ENCODE data around the gene TOM1. TPM values are rescaled to one million over a fixed set of nuclear protein-coding genes. Genes with fewer than 3 reads are reported as not detected.

The TOM1 gene
- total and polyA plus RNA-seq, 2 donors: 23.2 to 41.8 TPM

DNA sequence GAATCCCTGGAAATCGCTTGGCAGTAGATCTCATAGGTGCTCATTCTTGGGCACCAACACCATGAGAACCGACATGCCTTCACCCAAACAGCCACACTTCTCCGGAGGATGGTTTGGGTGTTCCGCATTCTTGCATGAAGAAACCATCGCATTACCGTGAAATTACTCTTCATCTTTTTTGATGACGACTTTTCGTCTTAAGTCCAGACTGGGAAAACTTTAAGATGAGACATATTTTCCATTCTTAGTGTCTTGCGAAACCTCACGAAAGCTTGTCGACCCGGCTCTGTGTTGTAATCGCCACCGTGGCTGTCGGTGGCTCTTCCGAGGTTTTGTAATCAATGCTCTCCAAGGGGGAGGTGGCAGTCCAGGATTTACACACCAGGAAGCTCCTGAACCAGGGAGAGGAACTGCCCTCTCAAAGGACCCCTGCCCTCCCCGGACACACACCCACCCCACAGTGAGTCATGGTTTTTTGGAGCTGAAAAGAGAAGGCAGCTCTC, 1.7 kb downstream of the TOM1 start:
- Histone ChIP-seq H3K27me3 (ENCODE audit: control insufficient read depth in 2 of 2, insufficient read depth in 1 of 2, low read length in 1 of 2) (no peaks in the 10 kb centered on the region), H3K4me1 (ENCODE audit: control insufficient read depth in 2 of 2, insufficient read depth in 2 of 2, low read length in 2 of 2) (peaks cover 17 to 24% of the 10 kb centered on the region in 2 donors), H3K4me3 (ENCODE audit: low read length in 2 of 2) (no peak overlapping the region), H3K9me3 (ENCODE audit: control insufficient read depth in 2 of 2, insufficient read depth in 1 of 2, low read length in 1 of 2) (no peaks in the 10 kb centered on the region), H3K36me3 (ENCODE audit: control insufficient read depth in 2 of 2, insufficient read depth in 2 of 2, low read length in 1 of 2) (peaks cover 3 to 6% of the 10 kb centered on the region in 2 donors), H3K27ac (ENCODE audit: low read depth in 1 of 2, low read length in 1 of 2) (peak overlapping the region; percentile 32 to 58)
- DNase-seq (ENCODE audit: low read depth in 6 of 9, low spot score in 9 of 9): no peak
- 58% methylated on average over 17 of the region's 17 CpGs for WGBS

DNA sequence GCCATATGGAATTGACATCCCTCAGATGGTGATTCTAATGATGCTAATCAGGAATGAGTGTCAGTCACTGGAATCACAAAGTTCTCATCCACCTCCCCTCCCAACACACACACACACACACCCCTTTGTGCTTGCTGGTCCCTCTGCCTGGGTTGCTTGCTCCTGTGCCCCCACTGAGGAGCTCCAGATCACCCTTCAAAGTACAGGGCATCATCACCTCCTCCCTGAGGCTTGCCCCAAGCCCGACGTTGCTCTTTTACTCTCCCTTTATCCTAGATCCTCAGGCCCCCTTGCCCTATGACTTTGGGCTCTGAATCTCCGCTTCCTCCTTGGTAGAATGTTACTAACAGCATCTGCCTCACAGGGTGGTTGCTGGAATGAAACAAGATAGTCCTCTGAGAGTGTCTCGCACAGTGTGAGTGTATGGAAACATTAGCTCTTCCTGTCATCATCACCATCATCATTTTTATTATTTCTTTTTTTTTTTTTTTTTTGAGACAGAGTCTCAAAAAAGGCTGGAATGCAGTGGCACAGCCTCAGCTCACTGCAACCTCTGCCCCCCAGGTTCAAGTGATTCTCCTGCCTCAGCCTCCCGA, 3.4 kb downstream of the TOM1 start:
- DNase-seq (ENCODE audit: low read depth in 6 of 9, low spot score in 9 of 9): no peak
- peaks cover 27 to 28% of the 10 kb centered on the region in 2 donors for H3K4me1 ChIP-seq (ENCODE audit: control insufficient read depth in 2 of 2, insufficient read depth in 2 of 2, low read length in 2 of 2)
- 96% methylated on average over 5 of the region's 5 CpGs for WGBS

DNA sequence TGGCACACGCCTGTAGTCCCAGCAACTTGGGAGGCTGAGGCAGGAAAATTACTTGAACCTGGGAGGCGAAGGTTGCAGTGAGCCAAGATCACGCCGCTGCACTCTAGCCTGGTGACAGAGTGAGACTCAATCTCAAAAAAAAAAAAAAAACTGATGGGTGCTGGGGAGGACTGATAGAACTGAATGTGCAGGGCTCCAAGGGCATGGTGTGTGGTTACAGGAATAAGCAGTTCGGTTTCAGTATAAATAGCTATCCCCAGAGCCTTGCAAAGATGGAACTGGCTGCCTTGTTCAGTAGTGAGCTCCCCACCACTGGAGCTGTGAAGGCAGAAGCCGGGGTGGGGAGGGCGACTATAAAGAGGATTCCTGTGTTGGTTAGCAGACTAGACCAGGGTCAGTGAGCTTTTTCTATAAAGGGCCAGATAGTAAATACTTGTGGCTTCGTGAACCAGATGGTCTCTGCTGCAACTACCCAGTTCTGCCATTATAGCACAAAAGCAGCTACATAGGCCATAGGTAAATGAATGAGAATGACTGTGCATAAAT, 5.9 kb downstream of the TOM1 start:
- 99% methylated on average over 8 of the region's 8 CpGs for WGBS
- DNase-seq (ENCODE audit: low read depth in 6 of 9, low spot score in 9 of 9): no peak
- Histone ChIP-seq H3K27ac (ENCODE audit: low read depth in 1 of 2, low read length in 1 of 2) (no peak overlapping the region), H3K9me3 (ENCODE audit: control insufficient read depth in 2 of 2, insufficient read depth in 1 of 2, low read length in 1 of 2) (no peaks in the 10 kb centered on the region), H3K4me3 (ENCODE audit: low read length in 2 of 2) (no peak overlapping the region), H3K27me3 (ENCODE audit: control insufficient read depth in 2 of 2, insufficient read depth in 1 of 2, low read length in 1 of 2) (no peaks in the 10 kb centered on the region), H3K4me1 (ENCODE audit: control insufficient read depth in 2 of 2, insufficient read depth in 2 of 2, low read length in 2 of 2) (peaks cover 26 to 36% of the 10 kb centered on the region in 2 donors), H3K36me3 (ENCODE audit: control insufficient read depth in 2 of 2, insufficient read depth in 2 of 2, low read length in 1 of 2) (peaks cover 0 to 6% of the 10 kb centered on the region in 2 donors)

More for the DNA sequence above, 3.4 kb downstream of the TOM1 start:
- H3K36me3 ChIP-seq (ENCODE audit: control insufficient read depth in 2 of 2, insufficient read depth in 2 of 2, low read length in 1 of 2): peaks cover 0 to 6% of the 10 kb centered on the region in 2 donors
- H3K4me3 ChIP-seq (ENCODE audit: low read length in 2 of 2): no peak overlapping the region
- no peak overlapping the region for H3K27ac ChIP-seq (ENCODE audit: low read depth in 1 of 2, low read length in 1 of 2)
- H3K9me3 ChIP-seq (ENCODE audit: control insufficient read depth in 2 of 2, insufficient read depth in 1 of 2, low read length in 1 of 2): no peaks in the 10 kb centered on the region
- no peaks in the 10 kb centered on the region for H3K27me3 ChIP-seq (ENCODE audit: control insufficient read depth in 2 of 2, insufficient read depth in 1 of 2, low read length in 1 of 2)

DNA sequence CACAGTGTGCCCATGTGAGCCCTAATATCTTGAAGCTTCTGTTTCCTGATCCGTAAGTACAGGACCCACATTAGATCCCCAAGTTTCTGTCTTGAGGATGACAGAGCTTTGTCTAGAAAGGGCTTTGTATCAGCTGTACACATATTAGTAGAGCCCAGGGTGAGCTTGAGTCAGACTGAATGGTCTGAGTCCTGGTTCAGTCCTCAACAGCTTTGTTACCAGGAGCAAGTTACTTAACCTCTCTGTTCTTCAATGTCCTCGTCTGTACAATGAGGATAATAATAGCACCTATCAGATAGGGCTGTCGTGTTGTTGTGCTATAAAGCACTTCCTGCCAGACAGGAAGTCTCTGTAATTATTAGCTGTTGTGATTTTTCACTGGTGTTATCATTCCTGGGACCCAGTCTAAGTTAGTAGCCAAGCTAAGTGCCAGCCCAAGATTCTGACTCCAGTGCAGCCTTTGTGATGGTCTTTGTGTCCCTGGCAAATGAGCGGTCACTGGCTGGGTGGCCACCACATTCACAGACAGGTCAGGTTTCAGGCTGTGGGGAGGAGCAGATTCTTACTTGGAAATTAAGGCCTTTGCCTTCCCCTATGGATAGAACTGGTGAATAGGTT, 6.8 kb downstream of the TOM1 start:
- WGBS: 57% methylated on average over 4 of the region's 4 CpGs
- Histone ChIP-seq H3K9me3 (ENCODE audit: control insufficient read depth in 2 of 2, insufficient read depth in 1 of 2, low read length in 1 of 2) (no peaks in the 10 kb centered on the region), H3K4me1 (ENCODE audit: control insufficient read depth in 2 of 2, insufficient read depth in 2 of 2, low read length in 2 of 2) (peaks cover 17 to 37% of the 10 kb centered on the region in 2 donors), H3K4me3 (ENCODE audit: low read length in 2 of 2) (no peak overlapping the region), H3K27me3 (ENCODE audit: control insufficient read depth in 2 of 2, insufficient read depth in 1 of 2, low read length in 1 of 2) (no peaks in the 10 kb centered on the region), H3K36me3 (ENCODE audit: control insufficient read depth in 2 of 2, insufficient read depth in 2 of 2, low read length in 1 of 2) (peaks cover 0 to 6% of the 10 kb centered on the region in 2 donors), H3K27ac (ENCODE audit: low read depth in 1 of 2, low read length in 1 of 2) (no peak overlapping the region)
- no peak for DNase-seq (ENCODE audit: low read depth in 6 of 9, low spot score in 9 of 9)

DNA sequence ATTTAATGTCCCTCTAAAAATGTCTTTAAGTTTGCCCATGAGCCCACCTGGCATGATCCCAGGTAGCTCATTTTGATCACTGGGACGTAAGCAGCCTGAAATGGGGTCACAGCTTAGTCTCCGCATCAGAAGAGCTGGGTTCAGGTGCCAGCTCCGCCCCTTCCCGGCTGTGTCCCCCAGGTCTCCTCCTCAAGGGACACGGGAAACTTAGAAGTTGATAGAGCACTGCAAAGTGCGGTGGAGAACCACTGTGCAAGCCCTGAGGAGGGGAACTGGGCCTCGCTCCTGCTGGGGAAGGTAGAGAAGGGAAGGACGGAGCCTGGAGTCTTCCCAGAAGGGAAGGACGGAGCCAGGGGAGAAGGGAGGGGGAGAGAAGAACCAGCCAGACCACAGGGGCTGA, 7.7 kb downstream of the TOM1 start:
- WGBS: 90% methylated on average over 9 of the region's 9 CpGs
- no peak overlapping the region for H3K27ac ChIP-seq (ENCODE audit: low read depth in 1 of 2, low read length in 1 of 2)
- H3K36me3 ChIP-seq (ENCODE audit: control insufficient read depth in 2 of 2, insufficient read depth in 2 of 2, low read length in 1 of 2): peaks cover 0 to 6% of the 10 kb centered on the region in 2 donors
- H3K4me1 ChIP-seq (ENCODE audit: control insufficient read depth in 2 of 2, insufficient read depth in 2 of 2, low read length in 2 of 2): peaks cover 20 to 43% of the 10 kb centered on the region in 2 donors
- H3K27me3 ChIP-seq (ENCODE audit: control insufficient read depth in 2 of 2, insufficient read depth in 1 of 2, low read length in 1 of 2): no peaks in the 10 kb centered on the region
- DNase-seq (ENCODE audit: low read depth in 6 of 9, low spot score in 9 of 9): no peak
- no peak overlapping the region for H3K4me3 ChIP-seq (ENCODE audit: low read length in 2 of 2)
- H3K9me3 ChIP-seq (ENCODE audit: control insufficient read depth in 2 of 2, insufficient read depth in 1 of 2, low read length in 1 of 2): no peaks in the 10 kb centered on the region

DNA sequence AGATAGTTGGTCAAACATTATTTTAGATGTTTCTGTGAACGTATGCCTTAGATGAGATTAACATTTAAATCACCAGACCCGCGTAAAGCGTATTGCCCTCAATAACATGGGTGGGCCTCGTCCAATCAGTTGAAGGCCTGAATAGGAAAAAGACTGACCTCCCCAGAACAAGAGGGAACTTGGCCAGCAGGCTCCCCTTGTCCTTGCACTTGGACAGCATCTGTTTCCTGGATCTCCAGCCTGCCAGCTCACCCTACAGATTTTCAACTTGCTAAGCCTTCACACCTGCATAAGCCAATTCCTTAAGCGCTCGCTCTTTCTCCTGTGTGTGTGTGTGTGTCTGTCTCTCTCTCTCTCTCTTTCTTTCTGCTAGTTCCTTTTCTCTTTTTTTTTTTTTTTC, 8.2 kb downstream of the TOM1 start:
- Histone ChIP-seq H3K27ac (ENCODE audit: low read depth in 1 of 2, low read length in 1 of 2) (no peak overlapping the region), H3K4me1 (ENCODE audit: control insufficient read depth in 2 of 2, insufficient read depth in 2 of 2, low read length in 2 of 2) (peaks cover 23 to 48% of the 10 kb centered on the region in 2 donors), H3K36me3 (ENCODE audit: control insufficient read depth in 2 of 2, insufficient read depth in 2 of 2, low read length in 1 of 2) (peaks cover 0 to 4% of the 10 kb centered on the region in 2 donors), H3K27me3 (ENCODE audit: control insufficient read depth in 2 of 2, insufficient read depth in 1 of 2, low read length in 1 of 2) (no peaks in the 10 kb centered on the region), H3K9me3 (ENCODE audit: control insufficient read depth in 2 of 2, insufficient read depth in 1 of 2, low read length in 1 of 2) (no peaks in the 10 kb centered on the region), H3K4me3 (ENCODE audit: low read length in 2 of 2) (no peak overlapping the region)
- 92% methylated on average over 7 of the region's 7 CpGs for WGBS
- DNase-seq (ENCODE audit: low read depth in 6 of 9, low spot score in 9 of 9): no peak

DNA sequence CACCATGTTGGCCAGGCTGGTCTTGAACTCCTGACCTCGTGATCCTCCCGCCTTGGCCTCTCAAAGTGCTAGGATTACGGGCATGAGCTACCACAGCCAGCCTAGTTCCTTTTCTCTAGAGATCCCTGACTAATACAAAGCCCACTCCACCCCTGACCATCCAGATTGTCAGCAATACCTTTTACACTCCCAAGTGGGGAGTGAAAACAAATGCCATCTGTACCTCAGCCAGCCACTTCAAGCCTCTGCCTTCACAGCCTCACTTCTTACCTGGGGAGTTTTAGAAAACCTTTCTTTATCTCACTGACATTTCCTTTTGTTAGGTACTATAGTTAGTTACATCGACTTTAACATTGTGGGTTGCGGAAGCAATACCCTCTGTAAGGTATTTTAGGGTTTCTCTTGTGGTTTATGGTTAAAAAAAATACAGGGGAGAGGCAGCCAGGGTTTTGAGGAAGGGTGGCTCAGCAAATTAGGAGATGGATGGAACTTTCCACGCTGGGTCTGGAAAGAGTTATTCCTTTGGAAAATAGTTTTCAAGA, 8.9 kb downstream of the TOM1 start:
- no peak overlapping the region for H3K4me3 ChIP-seq (ENCODE audit: low read length in 2 of 2)
- no peaks in the 10 kb centered on the region for H3K36me3 ChIP-seq (ENCODE audit: control insufficient read depth in 2 of 2, insufficient read depth in 2 of 2, low read length in 1 of 2)
- no peaks in the 10 kb centered on the region for H3K9me3 ChIP-seq (ENCODE audit: control insufficient read depth in 2 of 2, insufficient read depth in 1 of 2, low read length in 1 of 2)
- peak in 2 of 9 donors; percentile 21 to 66 for DNase-seq (ENCODE audit: low read depth in 6 of 9, low spot score in 9 of 9)
- no peaks in the 10 kb centered on the region for H3K27me3 ChIP-seq (ENCODE audit: control insufficient read depth in 2 of 2, insufficient read depth in 1 of 2, low read length in 1 of 2)
- peak overlapping the region; percentile 23 to 66 for H3K27ac ChIP-seq (ENCODE audit: low read depth in 1 of 2, low read length in 1 of 2)
- peaks cover 23 to 53% of the 10 kb centered on the region in 2 donors for H3K4me1 ChIP-seq (ENCODE audit: control insufficient read depth in 2 of 2, insufficient read depth in 2 of 2, low read length in 2 of 2)
- WGBS: 15% methylated on average over 6 of the region's 6 CpGs

DNA sequence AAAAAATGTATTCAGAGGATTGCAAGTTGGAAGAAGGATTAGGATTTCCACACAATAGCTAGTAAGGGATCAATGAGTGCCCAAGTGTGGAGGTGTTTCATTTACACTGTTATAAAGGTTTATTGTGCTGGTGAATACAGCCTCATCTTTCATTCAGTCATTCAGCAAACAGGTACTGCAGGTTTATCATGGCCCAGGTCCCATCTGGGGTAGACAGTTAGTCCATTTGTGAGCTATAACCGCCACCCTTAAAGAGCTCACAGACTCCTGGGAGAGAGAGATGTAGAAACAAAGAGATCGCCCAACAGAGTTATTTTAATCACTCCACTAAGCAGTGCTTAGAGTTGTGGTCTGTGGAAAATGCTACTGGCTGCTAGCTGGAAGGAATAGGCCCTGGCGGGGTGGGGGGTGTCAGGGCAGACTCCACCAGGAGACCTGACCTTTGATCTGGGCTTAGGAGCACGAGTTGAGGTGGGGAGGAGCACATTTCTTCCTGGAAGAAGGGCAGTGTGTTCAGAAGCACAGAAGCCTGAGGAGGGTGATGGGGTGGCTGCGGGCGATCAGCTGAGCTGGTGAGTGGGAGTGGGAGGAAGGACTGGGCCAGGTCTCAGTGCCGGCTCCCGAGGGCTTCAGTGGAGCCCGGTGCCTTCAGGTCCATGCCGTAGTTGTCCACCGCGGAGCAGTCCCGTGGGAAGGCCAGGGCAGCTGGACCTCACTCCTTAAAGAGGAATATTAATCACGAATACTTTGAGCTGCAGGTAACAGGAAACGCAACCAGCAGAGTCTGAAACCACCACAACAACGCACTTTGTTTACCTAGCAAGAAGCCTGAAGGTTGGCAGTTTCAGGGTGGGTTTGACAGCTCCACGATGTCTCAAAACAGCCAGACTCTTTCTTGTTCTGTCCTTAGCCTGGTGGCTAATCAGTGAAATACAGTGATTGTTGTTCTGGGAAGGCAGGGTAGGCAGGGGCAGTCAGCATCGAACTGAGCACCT, 11.2 kb downstream of the TOM1 start:
- Histone ChIP-seq H3K27ac (ENCODE audit: low read depth in 1 of 2, low read length in 1 of 2) (no peak overlapping the region), H3K9me3 (ENCODE audit: control insufficient read depth in 2 of 2, insufficient read depth in 1 of 2, low read length in 1 of 2) (no peaks in the 10 kb centered on the region), H3K27me3 (ENCODE audit: control insufficient read depth in 2 of 2, insufficient read depth in 1 of 2, low read length in 1 of 2) (no peaks in the 10 kb centered on the region), H3K36me3 (ENCODE audit: control insufficient read depth in 2 of 2, insufficient read depth in 2 of 2, low read length in 1 of 2) (no peaks in the 10 kb centered on the region), H3K4me1 (ENCODE audit: control insufficient read depth in 2 of 2, insufficient read depth in 2 of 2, low read length in 2 of 2) (peaks cover 23 to 65% of the 10 kb centered on the region in 2 donors), H3K4me3 (ENCODE audit: low read length in 2 of 2) (no peak overlapping the region)
- 82% methylated on average over 18 of the region's 18 CpGs for WGBS
- DNase-seq (ENCODE audit: low read depth in 6 of 9, low spot score in 9 of 9): no peak

All from thymus (tissue), 11 donors.